ENCODE measurements around the gene SLC7A11.

DNA sequence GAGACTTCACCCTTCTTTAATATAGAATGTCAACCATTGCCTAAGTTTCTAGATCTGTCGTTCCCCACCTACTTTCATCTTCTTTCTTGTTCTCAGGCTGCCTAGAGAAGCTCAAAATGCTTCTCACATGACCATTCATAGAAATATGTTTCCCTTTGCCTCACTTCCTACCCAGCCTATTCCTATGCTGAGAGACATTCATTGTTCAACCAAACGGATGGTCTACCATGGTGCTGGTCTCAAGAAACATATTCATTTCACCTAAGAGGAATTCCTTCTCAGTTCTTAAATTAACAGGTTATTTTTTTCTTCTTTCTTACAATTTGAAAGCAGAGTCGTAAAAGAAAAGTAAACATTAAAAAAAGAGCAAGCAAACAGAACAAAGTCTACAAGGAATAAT, 20.3 kb upstream of the SLC7A11 start:
- TF ChIP-seq POLR2A (IDR thresholded peaks at IDR 0.05) = no peak
- TF ChIP-seq POLR2AphosphoS5 (IDR thresholded peaks at IDR 0.05) = no peak
- no peak for TF ChIP-seq CTCF (IDR thresholded peaks at IDR 0.05)
- no peak for TF ChIP-seq EP300 (IDR thresholded peaks at IDR 0.05; ENCODE audit: low read depth)
